Neural cell (in vitro differentiated cells): ENCODE results near the gene RASL10A.

Source experiments
- RAD21 ChIP-seq: fragments of 450-650 bp; conservative IDR thresholded peaks from 2 replicates; pipeline ENCODE4 v1.6.1; 2014; ENCODE audit warnings: antibody characterized with exemption, mild to moderate bottlenecking, moderate library complexity
- TF ChIP-seq, protein P1 (sequence below): fragments of 450-650 bp; IDR thresholded peaks from 2 replicates; pipeline ENCODE4 v1.5.1; 2014; ENCODE audit warnings: antibody characterized with exemption, mild to moderate bottlenecking, moderate library complexity; ENCODE audit not compliant: poor library complexity, severe bottlenecking

- TF ChIP-seq RAD21: no peak
- TF ChIP-seq, protein P1, sequence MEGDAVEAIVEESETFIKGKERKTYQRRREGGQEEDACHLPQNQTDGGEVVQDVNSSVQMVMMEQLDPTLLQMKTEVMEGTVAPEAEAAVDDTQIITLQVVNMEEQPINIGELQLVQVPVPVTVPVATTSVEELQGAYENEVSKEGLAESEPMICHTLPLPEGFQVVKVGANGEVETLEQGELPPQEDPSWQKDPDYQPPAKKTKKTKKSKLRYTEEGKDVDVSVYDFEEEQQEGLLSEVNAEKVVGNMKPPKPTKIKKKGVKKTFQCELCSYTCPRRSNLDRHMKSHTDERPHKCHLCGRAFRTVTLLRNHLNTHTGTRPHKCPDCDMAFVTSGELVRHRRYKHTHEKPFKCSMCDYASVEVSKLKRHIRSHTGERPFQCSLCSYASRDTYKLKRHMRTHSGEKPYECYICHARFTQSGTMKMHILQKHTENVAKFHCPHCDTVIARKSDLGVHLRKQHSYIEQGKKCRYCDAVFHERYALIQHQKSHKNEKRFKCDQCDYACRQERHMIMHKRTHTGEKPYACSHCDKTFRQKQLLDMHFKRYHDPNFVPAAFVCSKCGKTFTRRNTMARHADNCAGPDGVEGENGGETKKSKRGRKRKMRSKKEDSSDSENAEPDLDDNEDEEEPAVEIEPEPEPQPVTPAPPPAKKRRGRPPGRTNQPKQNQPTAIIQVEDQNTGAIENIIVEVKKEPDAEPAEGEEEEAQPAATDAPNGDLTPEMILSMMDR: no peak
Observed at GRCh38 chr22:29300467-29300806, 15.1 kb downstream of the RASL10A start.
